Omental fat pad (tissue), 4 donors: ENCODE measurements around the gene SF3B6. TPM values are rescaled to one million over a fixed set of nuclear protein-coding genes. Genes with fewer than 3 reads are reported as not detected.

Experiments
- ATAC-seq: fragments of 150-250 bp; one replicate; pipeline ENCODE4 v1.9.1; 2016; ENCODE audit warnings: mild to moderate bottlenecking, moderate library complexity; ENCODE audit not compliant: low FRiP score
- DNase-seq: peaks from one replicate; pipeline ENCODE4 v3.0.0-alpha.2; 2019; ENCODE audit warnings: low spot score
- total RNA-seq, 4 donors: library from RNA; depleted of rRNA; stranded (reverse); fragments of >200 nt; gene quantifications; one replicate each; pipeline ENCODE4 v1.1.0, GENCODE V29; 2016
- TF ChIP-seq, protein P1 (sequence below), 3 donors: fragments of 450-650 bp; IDR thresholded peaks; one replicate each; pipeline ENCODE4 v1.5.1; 2016 to 2017; ENCODE audit warnings: antibody characterized with exemption in 3 of 3, mild to moderate bottlenecking in 3 of 3, moderate library complexity in 2 of 3

The SF3B6 gene
- total RNA-seq, 4 donors from 2014 or later, result 80.8 to 91.4 (median 89.2) TPM

DNA sequence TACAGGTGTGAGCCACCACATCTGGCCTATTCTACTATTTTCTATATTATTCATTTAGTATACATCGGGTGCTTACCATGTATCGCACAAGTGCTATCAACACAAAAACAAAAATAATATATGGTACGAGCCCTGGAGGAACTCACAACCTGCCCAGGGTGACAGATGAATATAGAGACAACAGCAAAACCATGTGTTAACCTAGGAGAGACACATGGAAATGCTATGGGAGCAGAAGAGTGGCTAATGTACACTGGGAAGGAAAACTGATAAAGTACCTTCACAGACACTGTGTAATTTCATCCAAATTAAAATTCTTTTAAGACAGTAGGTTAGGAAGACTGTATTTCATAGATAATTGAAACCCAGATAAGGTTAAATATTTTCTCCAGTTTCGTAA lies 3.9 kb downstream of the SF3B6 start:
- TF ChIP-seq, protein P1, sequence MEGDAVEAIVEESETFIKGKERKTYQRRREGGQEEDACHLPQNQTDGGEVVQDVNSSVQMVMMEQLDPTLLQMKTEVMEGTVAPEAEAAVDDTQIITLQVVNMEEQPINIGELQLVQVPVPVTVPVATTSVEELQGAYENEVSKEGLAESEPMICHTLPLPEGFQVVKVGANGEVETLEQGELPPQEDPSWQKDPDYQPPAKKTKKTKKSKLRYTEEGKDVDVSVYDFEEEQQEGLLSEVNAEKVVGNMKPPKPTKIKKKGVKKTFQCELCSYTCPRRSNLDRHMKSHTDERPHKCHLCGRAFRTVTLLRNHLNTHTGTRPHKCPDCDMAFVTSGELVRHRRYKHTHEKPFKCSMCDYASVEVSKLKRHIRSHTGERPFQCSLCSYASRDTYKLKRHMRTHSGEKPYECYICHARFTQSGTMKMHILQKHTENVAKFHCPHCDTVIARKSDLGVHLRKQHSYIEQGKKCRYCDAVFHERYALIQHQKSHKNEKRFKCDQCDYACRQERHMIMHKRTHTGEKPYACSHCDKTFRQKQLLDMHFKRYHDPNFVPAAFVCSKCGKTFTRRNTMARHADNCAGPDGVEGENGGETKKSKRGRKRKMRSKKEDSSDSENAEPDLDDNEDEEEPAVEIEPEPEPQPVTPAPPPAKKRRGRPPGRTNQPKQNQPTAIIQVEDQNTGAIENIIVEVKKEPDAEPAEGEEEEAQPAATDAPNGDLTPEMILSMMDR (IDR thresholded peaks at IDR 0.05), result no peak
- ATAC-seq, result no peak
- DNase-seq, result no peak

DNA sequence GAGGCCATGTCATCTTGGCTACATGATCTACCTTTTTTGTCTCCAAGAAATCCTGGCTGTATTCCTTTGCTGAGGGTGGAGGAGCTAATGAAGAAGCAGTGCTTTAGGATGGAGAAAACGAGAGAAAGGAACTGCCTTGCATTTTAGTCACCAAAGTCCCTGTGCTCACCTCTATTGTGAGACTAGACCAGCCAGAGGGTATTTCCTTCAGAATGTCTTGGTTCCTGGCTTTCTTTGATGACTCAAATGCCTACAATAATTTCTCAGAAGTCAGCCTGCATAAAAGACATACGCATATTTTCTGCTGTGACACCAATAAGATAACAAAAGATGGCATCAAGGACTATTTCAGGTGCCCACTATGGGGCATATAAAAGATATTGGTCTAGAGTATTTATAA lies 10.8 kb downstream of the SF3B6 start:
- ATAC-seq, result no peak
- TF ChIP-seq, protein P1 (IDR thresholded peaks at IDR 0.05), result no peak
- DNase-seq, result no peak

DNA sequence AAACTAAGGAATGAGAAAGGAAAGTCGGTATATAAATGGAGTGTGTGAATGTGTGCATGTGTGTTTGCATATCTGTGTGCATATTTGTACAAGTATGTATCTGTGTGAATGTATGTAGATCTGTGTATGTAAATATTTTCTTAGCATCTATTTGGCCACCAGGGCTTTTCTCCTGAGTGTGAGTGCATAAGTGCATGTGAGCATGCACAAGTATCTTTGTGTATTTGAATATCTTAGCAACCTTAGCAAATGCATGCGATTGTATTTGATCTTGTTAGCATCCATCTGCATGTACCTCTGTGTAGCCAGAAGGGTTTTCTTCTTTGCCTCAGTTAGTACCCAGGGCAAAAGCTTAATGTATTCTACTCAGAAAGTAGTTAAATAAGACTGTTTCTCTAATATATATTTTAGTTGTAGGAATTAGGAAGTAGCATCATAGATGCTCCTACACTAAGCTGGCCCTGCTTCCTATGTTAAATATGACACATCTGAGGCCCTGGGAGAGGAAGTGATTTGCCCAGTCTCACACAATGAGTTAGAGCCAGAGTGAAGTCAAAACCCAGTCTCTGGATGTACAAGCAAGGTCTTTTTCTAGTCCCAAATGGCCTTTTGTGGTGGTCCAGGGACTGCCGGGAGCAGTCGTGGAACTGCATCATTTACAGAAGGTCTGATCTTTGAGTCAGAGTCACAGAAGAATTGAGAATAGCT lies 17.4 kb downstream of the SF3B6 start:
- DNase-seq (no peak), ATAC-seq (no peak)
- TF ChIP-seq, protein P1 (IDR thresholded peaks at IDR 0.05), result no peak

DNA sequence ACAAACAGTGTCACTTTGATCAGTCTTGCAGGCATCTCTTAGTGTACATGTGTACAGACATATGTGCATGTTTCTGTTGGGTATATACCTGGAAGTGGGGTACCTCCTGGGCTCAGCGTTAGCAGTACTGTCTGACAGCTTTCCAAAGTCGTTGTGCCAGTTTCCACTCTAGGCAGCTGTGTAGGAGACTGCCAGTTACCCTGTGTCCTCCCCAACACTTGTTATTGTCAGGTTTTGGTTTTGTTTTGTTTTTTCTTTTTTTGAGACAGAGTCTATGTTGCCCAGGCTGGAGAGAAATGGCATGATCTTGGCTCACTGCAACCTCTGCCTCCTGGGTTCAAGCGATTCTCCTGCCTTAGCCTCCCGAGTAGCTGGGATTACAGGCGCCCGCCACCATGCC lies 20.4 kb downstream of the SF3B6 start:
- ATAC-seq (no peak), DNase-seq (no peak)
- TF ChIP-seq, protein P1 (IDR thresholded peaks at IDR 0.05), result no peak

DNA sequence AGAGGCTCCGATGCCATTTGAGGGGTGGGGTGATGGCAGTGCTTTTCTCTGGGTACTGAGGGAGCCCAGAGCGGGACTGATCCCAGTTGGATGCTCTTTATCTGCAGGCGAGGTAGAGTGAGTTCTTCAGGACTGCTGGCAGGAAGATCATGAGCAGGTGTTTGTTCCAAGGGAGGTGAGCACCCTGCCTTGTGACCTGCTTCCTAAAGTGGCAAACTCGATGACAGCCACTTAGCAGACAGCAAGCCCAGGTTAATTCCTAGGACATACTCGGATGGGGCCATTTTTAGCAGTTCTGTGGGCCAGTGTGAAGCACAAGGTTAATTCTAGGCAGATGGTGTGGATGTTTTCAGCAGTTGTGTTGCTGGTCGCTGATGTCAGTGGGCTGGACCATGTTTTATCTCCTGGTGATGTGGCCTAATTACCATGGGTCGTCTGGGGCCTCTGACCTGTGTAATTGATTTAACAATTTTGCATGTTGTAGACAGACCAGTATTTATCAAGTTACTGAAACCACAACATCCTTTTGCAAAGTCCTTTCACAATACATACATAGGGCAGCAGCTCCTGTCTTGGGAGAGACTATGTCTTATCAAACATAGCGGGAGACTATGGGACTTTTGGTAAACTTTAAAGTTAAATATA lies 21.6 kb downstream of the SF3B6 start:
- TF ChIP-seq, protein P1 (IDR thresholded peaks at IDR 0.05), result no peak
- no peak for DNase-seq
- no peak for ATAC-seq

DNA sequence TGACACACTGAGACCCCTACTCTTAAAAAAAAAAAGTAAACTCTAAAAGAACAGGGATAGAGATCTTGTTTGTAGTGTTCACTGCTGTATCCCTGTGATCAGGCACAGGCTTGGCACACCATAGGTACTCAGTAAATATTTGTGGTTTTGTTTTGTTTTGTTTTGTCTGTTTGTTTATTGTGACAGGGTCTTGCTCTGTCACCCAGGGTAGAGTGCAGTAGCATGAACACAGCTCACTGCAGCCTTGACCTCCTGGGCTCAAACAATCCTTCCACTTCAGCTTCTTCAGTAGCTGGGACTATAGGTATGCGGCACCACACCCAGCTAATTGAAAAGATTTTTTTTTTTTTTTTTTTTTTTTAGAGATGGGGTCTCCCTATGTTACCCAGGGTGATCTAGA lies 23.2 kb downstream of the SF3B6 start:
- DNase-seq, result no peak
- TF ChIP-seq, protein P1 (IDR thresholded peaks at IDR 0.05), result no peak
- no peak for ATAC-seq

DNA sequence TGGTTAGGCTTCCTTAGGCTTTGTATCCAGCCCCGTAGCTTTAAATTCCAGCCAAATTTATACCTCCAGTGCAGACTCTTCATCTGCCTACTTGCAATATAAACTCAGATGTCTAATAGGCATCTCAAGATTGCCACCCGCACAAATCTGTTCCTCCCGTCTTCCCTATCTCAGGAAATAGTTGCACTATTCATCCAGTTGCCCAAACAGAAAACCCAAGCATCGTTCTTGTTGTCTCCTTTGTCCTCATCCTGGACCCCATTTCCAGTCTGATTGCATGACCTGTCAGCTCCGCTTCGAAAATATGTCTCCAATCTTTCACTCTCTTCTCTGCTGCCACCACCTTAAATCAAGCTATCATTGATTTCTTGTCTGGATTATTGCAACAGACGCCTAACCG lies 24.3 kb downstream of the SF3B6 start:
- ATAC-seq (no peak), DNase-seq (no peak)
- TF ChIP-seq, protein P1 (IDR thresholded peaks at IDR 0.05), result no peak
